Measurements from ENCODE around the gene SF3A1. TPM values are rescaled to one million over a fixed set of nuclear protein-coding genes. Genes with fewer than 3 reads are reported as not detected.

SF3A1 gene
- total RNA-seq, 1 donor from 2014 or later = 95.4 TPM

DNA sequence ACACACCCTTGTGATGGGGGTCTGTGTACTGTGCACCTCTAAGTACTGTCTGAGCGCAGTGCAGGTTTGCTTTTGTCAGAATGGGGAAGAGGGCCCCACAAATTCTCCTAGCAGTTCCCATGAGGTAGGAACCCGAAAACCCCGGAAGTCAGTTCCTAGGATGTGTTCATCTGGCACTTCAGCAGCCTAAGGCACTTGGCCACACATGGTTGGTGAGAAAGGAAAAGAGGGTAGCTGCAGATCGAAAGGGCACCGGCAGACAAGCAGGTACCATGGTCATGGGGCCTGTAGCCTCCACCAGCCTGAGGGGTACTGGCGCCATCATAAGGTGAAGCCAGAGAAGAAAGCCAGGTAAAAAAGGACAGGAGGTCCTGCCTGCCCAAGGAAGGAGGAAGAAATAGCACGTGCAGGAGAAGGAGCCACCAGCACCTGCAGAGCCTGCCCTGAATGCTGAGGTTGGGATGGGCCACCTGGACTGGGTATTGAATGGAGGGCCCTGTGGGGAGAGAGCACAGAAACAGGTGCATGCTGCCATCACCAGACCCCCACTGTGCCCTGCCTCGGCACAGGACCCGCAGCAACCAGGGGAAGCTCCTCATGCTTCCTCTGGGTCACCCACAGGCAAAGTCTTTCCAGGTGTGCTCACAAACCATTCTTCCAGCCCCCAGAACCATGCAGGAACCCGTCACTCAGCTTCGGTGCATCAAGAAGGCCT, 59.3 kb downstream of the SF3A1 start:
- DNase-seq (ENCODE audit: missing footprints) (no peak), ATAC-seq (no peak)
- intact Hi-C loops (cut with DNase I) = no loop called here

DNA sequence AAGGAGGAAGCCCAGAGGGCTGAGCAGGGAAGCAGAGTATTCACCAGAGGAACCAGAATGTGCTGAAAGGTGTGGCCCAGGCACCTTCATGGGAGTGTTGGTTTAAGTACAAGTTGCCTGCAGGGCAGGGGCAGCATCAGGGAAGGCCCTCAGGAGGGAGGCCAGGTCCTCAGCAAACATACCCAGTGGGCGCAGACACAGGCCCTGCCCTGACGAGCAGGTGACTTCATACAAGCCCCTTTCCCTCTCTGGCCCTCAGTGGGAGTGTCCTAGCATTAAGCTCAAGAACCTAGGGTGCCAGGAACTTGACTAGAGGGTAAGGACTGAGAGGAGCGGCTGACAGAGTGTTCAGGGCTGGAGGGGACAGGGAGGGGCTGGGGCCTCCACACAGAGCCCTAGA, 59.9 kb downstream of the SF3A1 start:
- intact Hi-C loops (cut with DNase I) = no loop called here
- ATAC-seq = no peak
- DNase-seq (ENCODE audit: missing footprints) = no peak

DNA sequence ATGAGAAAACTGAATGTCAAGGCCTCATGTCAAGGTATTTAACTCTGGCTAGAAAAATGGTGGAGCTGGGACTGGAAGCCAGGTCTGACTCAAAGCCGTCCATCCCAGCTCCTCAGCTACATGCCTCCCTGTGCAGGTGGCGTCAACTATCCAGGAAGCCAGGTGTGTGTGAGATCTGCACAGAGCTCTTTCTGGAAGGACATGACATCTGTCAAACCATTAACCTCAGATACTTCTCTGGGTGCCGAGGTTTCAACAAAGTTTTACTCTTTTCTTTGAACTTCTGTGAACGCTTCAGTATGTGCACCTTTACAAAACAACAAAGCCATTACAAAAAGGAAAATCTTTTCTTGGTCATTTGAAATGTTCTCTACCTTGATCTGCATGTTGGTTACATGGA, 60.4 kb downstream of the SF3A1 start:
- no peak for DNase-seq (ENCODE audit: missing footprints)
- intact Hi-C loops (cut with DNase I) = no loop called here
- no peak for ATAC-seq

DNA sequence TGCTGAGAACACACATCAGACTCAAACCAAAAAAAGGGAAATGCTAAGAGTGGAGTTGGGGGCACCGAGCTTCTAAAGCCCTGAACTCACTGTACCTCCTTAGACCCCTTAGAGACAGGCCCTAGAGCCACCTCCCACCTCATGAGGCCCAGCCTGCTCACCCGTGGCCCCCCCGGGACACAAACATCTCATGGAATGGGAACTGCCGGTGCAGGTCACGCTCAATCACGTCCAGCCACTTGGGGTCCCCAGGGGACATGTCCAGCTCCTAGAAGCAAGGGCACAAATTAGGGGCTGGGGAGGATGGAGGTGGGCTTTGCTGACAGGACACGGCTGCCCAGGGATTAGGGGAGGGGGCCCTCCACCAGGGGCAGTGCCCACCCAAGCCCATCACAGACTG, 61.1 kb downstream of the SF3A1 start:
- intact Hi-C loops (cut with DNase I) = no loop called here
- ATAC-seq (no peak), DNase-seq (ENCODE audit: missing footprints) (no peak)

DNA sequence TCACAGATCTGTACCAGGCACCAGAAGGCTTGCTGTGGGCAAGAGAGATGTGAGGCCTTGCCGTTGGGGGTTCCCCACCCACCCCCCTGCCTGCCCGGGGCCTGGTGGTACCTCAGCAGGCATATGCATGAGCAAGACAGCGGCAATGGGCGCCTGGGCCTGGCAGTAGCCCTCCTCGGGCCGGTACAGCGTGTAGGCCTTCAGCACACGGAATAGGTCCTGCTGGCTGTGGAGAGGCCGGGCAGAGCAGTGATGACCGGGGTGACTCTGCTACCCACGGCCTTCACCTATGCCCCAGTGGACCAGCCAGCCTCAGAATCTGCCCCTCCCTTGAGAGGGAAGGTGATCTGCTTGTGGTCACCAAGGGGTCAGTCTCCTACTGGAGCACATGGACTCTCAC, 61.9 kb downstream of the SF3A1 start:
- intact Hi-C loops (cut with DNase I) = no loop called here
- DNase-seq (ENCODE audit: missing footprints) (no peak), ATAC-seq (no peak)

DNA sequence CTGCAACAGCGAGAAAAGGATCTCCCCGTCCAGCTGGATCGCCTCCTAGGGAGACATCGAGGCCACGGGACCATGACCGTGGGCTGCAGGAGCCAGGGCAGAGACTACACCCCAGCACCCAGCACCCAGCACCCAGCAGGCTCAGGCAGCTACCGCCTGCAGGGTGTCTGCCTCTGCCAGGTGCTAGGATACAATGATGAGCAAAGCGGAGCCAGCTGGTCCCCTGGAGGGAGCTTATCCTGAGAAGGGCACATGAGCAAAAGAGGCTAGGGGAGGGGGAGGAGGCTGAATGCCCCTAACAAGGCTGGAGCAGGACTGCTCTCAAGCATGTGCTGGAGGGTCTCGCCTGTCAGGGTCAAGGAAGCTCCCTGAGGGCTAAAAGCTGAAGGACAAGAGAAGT, 62.6 kb downstream of the SF3A1 start:
- DNase-seq (ENCODE audit: missing footprints) = no peak
- no peak for ATAC-seq
- intact Hi-C loops (cut with DNase I) = no loop called here

DNA sequence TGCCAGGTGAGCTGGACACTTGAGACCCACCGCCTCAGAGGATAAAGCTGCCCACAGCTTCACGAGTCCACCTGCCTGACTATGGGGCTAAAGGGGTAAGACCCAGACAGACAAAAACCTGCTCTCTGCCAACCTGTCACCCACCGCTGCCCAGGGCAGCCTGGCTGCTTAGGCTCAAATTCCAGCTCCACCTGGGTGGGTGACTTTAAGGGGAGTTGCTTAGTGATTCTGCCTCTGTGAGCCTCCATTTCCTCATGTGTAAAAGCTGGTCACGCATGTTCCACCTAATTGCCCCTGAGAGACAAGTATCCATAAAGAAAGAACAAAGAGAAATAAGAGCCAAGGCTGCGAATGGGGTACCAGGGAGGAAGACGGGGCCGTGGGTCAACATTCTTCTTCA, 63.7 kb downstream of the SF3A1 start:
- no peak for DNase-seq (ENCODE audit: missing footprints)
- intact Hi-C loops (cut with DNase I) = no loop called here
- ATAC-seq = no peak

DNA sequence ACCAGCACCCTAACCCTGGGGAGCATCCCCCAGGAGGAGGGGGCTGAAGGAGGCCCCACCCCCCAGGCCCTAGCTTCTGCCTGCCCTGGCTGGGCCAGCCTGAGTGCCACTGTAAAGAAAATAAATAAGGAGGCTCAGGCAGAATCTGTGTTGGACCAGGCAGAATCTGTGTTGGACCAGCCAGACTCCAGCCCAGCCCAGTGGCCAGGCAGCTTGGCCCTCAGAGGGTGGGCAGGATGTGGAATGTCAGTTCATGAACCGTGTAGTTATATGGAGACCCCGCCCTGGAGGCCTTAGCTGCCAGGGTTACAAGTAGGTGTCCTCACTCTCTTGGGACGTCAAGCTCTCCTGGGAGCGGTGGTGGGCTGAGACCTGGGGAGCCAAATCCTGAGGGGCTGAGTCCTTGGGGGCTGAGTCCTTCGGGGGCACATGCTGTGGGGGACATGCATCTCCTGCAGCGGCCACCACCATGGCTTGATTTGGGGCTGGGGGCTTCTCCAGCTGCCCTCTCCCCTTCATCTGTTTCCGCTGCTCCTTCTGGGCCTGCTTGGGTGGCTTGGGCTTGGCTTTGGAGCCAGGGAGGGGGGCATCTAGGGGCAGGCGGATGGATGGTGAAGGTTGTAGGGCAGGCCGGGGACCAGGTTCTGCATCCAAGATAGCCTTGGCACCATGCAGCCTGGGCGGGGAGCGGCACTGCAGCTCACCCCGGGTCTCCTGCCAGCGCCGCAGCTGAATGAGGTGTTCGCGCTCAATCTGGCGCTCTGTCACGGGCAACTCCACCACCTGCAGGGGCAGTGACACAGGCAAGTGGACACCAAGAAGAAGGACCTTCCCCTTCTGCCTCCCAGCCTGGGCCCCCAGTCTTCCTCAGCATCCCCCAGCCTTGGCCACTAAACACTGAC, 64.4 kb downstream of the SF3A1 start:
- intact Hi-C loops (cut with DNase I) = no loop called here
- ATAC-seq (no peak), DNase-seq (ENCODE audit: missing footprints) (no peak)

DNA sequence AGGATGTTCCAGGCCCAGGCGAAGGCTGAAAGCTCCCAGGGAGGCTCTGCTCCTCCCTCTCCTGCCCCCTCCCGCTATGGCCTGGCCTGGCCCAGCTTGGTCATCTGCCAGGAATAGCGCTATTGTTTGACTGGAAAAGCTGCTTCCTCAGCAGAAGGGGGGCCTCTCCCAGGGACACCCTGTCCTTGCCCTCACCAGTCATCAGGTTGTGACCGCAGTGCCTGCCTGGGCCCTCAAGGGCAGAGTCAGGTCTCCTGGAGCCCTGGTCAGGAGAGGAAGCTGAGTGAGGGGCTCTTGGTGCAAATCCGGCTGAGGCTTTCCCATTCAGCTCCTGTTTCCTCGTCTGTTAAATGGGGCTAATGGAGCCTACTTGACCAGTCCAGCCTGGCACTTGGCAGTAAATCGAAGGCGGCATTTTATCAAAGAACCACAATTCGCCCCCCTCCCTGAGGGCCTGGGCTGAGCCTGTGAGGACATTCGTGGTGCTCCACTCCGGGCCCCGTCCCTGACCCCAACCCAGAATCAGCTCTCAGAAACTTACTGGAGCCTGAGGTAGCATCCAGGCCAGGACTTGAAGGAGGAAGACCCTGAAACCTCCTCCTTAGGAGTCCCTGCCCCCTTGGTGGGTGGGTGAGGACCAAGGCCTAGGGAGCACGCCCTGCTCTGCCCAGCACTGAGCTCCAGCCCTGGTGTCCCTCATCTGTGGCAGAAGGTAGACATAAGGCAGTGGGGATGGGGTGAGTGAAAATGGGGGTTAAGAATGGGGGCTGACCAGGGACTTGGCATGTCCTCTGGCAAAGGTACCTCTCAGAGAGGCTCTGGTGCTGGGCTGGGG, 65.4 kb downstream of the SF3A1 start:
- ATAC-seq (peak; percentile 25), DNase-seq (ENCODE audit: missing footprints) (peak; percentile 91)
- intact Hi-C loops (cut with DNase I) = loop anchor here (2.0 kb wide), 1 partner anchor 14 kb away; no protein-coding TSS in a partner anchor

DNA sequence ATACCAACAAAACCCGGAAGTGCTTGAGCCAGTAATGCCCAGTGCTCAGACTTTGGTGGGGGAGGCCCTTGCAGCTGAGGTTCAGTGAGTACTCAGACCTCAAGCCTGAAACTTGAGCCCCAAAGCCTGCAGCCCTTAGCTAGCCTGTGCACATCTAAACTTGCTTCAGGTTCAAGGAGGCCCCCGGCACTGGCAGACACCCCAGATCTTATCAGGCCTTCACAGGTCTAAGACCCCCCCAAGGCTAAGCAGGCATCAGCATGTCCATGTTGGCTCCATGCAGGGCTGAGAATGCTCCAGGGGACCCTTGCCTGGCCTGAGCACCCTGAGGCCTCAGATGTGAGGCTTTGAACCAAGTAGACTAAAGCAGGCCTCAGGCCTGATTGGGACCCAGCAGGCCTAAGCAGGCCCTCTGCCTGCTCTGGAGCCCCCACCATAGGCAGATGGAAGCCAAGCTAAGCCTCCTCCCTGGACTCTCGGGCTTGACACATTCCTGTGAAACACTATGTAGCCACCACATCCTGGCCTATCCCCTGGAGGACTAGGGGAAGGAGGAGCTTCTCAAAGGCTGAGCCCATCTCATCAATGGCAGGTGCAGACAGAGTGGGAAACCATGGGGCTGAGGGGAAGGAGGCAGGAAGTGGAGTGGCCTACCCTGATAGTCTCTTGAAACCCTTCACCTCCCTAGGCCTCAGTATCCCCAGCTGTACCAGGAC, 66.2 kb downstream of the SF3A1 start:
- intact Hi-C loops (cut with DNase I) = loop anchor here (2.0 kb wide), 1 partner anchor 14 kb away; no protein-coding TSS in a partner anchor
- ATAC-seq (peak; percentile 12), DNase-seq (ENCODE audit: missing footprints) (no peak)

DNA sequence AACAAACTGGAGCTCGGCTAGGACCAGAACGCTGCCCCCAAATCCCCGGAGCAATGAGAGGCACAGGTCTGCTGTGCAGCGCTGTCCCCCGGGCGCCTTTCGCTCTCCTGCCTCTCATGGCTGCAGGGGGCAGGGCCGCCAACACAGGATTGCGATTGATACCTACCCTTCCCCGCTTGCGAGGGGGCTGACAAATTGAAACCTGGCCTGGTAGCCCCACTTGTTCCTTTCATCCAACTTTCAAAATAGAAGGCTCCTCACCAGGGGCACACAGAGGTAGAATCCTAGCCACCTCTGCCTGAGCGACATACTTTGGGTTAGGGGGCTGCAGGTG, 66.7 kb downstream of the SF3A1 start:
- ATAC-seq = peak; percentile 2
- intact Hi-C loops (cut with DNase I) = loop anchor here (1.0 to 2.0 kb wide), 2 partner anchors 15 to 66 kb away; partner anchors contain the start of gene SF3A1

DNA sequence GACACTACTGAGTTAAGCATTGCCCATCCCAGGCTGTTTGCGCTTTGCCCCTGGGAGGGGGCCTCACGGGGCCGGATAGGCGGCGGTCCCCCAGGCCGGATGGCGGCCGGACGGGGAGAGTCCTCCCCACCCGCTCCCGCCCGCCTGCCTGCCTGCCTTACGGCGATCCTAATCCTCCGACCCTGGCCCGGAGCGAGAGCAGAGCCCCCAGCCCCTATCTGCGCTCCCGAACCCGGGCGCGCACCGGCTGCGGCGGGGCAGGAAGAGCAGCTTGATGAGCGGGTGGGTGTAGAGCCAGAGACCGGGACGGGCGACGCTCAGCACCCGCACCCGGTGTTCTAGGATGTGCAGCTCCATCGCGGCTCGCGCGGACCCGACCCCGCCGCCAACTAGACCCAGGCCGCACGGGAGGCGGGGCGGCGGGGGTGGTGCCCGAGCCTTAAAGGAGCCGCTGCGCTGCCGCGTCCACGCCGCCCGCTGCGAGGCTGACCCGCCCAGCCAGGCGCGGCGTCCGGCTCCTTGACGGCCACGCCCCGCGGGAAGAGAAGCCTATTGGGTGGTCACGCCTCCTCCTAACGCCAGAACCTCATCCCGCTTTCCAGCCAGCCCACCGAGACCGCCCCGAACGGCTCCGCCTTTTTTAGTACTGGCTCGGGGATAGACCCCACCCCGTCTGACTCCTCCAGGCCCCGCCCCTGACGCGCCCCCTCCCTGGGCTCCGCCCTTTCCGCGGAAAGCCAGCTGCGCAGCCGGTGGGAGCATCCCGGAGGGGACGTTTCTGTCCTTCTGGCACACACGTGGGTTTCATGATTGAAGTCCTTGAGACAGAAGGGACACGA, 67.3 kb downstream of the SF3A1 start, which contains the start of gene CASTOR1:
TSS of gene CASTOR1 (minus strand) at position 365 of the 839 bp plus-strand sequence. CDS start at position 357, 8 bp downstream.
- ATAC-seq (peak; percentile 89), DNase-seq (ENCODE audit: missing footprints) (peak; percentile 99)
- intact Hi-C loops (cut with DNase I) = loop anchor here (1.0 kb wide), 1 partner anchor 67 kb away; the partner anchor contains the start of gene SF3A1

More for the DNA sequence above, 66.7 kb downstream of the SF3A1 start:
- DNase-seq (ENCODE audit: missing footprints) = peak; percentile 33

DNA sequence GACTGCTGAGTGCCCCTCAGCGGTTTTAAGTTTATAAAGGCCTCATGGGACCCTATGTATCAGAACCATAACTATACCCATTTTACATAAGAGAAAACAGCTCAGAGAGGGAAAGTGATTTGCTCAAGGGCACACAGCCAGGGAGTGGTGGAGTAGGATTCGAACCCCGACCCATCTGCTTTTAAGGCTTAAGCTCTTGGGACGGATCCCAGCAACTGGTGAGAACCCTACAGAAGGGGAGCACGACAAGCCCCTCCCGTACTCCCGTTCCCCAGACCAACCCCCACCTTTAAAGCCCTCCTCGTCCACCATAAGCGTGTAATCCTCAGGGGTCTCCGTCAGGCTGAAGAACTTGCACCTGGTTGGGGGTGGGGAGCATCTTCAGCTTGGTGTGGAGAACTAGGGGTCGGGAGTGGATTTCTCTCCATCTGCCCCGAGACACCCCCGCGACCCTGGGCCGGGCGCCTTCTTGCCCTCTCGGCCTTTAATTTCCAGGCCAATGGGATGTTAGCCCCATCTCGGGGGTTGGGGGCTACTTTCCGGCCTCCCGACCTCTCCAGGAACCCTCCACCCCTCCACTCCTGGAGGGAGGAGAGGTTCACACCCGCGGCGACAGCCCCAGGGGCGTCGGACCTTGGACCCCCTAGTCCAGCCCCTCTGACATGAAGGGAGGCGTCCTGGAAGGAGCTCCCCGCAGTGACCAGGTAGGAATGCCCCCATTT, 68.1 kb downstream of the SF3A1 start:
- ATAC-seq = no peak
- peak; percentile 68 for DNase-seq (ENCODE audit: missing footprints)
- intact Hi-C loops (cut with DNase I) = loop anchor here (1.0 kb wide), 3 partner anchors 38 to 99 kb away; partner anchors contain the start of genes RNF215, SF3A1 and TBC1D10A

DNA sequence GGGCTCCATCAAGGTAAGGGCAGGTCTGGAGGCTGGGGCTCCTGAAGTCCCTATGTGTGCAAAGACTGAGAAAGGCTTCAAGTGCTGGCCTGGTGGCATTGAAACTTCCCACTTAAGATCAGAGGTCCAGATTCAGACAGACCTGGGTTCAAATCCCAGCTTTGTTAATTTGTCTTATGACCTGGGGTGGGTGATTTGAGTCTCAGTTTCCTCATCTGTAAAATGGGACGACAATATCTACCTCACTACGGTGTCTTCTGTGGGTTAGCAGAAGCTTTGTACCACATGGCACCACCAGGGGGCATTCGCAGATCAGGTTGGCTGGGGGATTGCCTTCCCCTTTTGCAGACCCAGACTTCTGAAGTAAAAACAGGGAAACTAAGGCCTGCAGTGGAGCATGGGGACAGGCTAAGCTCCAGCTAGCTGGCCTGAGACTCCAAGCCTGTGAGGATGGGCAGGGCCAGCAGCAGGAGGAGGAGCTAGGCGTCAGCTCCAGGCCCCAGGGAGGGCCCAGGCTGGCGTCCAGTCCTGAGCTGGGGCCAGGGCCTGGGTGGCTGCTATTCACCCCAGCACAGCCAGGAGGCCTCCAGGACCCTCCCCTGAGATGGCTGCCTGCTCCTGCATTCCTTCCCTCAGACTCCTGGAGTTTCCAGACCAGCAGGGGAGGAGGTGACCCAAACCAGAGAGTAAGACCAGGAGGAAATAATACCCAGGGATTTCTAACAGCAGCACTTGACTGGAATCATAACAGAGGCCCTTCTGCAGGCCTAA, 68.9 kb downstream of the SF3A1 start:
- DNase-seq (ENCODE audit: missing footprints) (peak; percentile 92), ATAC-seq (peak; percentile 73)
- intact Hi-C loops (cut with DNase I) = loop anchor here (1.0 kb wide), 3 partner anchors 25 to 99 kb away; partner anchors contain the start of genes RNF215 and TBC1D10A

DNA sequence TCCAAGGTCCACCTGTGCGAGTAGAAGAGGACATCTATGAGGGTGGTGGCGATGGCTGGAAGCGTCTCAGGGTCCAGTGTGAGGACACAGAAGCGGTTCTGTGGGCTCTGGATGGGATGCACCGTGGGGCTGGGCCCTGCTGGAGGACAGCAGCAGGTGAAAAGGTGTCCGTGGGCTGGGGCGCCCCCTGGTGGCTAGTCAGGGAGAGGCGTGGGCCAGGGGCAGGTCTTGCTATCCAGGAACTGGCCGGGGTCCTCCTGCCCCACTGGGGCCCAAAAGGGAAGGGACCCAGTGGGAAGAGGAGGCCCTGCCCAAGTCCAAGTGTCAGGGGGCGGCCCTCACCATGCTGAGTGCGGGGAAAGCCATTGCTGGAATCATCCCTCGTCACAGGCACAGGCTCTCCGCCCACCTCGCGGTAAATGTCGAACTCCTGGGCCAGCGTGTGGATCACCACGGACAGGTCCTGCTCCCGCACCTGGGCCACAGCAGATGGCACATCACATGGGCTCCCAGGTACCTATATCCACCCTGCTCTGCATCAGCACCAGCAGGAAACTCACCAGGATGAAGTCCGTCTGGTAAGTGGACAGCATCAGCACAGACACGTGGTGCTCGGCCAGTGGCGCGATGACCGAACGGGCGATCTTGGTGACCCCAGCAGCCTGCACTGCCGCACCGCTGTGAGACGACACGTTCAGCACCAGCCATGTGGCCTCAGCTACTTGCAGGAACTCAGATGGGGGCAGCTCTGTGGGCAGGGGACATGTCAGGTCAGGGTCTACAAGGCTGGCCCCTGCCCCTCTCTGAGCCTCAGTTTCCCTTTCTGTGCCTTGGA, 69.7 kb downstream of the SF3A1 start:
- DNase-seq (ENCODE audit: missing footprints) = peak; percentile 93
- intact Hi-C loops (cut with DNase I) = loop anchor here (1.0 kb wide), 1 partner anchor 24 kb away; no protein-coding TSS in a partner anchor
- no peak for ATAC-seq

Data from Right ventricle myocardium inferior (tissue), 1 donor.